Esophagus muscularis mucosa (tissue), 3 donors: Measurements from ENCODE around the gene NBPF4.
"Not testable (repeated sequence)": the region's sequence is repeated elsewhere in the genome, so short reads cannot be mapped to it uniquely, and the experiment has no call there.

Experiments
- CTCF ChIP-seq, 3 experiments: fragments of 200-600 bp in 2 of 3; fragments of 450-650 bp in 1 of 3; sonication (generic) in 2 of 3; IDR thresholded peaks; one replicate each; pipeline ENCODE4 v1.5.1; 2017 to 2019; ENCODE audit warnings: antibody characterized with exemption in 3 of 3, mild to moderate bottlenecking in 2 of 3, moderate library complexity in 1 of 3
- POLR2AphosphoS5 ChIP-seq, 2 donors: sonication (generic); formaldehyde crosslinking; IDR thresholded peaks; one replicate each; pipeline ENCODE4 v1.6.1; 2017; ENCODE audit warnings: antibody characterized with exemption in 2 of 2

DNA sequence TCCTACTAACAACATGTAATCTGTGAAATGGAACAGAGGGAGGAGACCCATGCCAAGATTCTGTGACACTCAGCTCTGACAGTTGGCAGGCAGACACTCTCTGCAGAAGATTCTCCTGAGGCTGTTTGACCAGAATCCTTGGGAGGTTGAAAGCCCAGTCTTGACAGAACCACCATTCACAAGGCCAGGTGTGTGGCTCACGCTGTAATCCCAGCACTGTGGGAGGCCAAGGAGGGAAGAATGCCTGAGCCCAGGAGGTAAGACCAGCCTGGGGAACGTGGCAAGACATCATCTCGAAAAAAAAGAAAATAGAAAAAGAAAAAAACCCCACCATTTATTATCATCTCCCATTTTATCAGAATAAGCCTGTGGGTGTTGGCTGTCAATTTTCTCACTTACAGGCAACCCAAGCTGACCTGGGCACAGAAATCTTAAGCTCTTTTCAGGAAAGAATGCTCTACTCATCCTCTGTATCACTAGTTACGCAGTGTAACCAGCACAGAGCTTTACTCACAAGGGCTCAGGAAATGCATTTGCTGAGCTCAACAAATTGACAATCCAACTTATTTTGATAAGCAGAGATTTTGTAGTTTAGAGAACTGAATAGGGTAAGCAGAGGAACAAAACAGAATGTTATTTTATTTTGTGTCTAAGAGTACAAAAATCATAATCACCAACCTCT lies 16.8 kb upstream of the NBPF4 start:
- not testable (repeated sequence) for TF ChIP-seq CTCF, POLR2AphosphoS5 (IDR thresholded peaks at IDR 0.05)
